GM12872 (cell line): ENCODE measurements around the gene SERPINH1.
A peak's percentile ranks its signal among the peaks of the same experiment; 100 is the strongest.

Source experiments
- TF ChIP-seq, protein P1 (sequence below): IDR thresholded peaks from 3 replicates; pipeline ENCODE4 v1.5.1; 2011; ENCODE audit warnings: low read depth, mild to moderate bottlenecking, low read length, moderate library complexity; ENCODE audit not compliant: insufficient read depth

SERPINH1 gene

DNA sequence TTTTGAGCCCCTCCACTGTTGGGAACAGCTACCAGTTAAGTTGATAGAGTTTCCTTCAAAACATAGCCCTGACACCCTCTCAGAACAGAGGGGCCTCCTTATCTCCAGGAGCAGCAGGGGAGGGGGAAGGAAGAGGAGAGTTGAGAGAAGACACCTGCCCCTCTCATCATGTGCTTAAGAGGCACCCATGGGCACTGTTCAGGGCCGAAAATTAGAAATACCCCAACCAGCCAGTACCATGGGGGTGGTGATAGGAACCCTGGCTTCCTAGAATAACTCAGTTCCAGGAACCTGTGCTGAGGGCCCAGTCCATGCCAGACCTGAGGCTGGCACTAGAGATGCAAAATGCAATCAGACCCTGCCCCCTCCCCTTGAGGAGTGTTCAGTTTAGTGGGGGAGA, 27.0 kb upstream of the SERPINH1 start:
- TF ChIP-seq, protein P1, sequence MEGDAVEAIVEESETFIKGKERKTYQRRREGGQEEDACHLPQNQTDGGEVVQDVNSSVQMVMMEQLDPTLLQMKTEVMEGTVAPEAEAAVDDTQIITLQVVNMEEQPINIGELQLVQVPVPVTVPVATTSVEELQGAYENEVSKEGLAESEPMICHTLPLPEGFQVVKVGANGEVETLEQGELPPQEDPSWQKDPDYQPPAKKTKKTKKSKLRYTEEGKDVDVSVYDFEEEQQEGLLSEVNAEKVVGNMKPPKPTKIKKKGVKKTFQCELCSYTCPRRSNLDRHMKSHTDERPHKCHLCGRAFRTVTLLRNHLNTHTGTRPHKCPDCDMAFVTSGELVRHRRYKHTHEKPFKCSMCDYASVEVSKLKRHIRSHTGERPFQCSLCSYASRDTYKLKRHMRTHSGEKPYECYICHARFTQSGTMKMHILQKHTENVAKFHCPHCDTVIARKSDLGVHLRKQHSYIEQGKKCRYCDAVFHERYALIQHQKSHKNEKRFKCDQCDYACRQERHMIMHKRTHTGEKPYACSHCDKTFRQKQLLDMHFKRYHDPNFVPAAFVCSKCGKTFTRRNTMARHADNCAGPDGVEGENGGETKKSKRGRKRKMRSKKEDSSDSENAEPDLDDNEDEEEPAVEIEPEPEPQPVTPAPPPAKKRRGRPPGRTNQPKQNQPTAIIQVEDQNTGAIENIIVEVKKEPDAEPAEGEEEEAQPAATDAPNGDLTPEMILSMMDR: no peak

DNA sequence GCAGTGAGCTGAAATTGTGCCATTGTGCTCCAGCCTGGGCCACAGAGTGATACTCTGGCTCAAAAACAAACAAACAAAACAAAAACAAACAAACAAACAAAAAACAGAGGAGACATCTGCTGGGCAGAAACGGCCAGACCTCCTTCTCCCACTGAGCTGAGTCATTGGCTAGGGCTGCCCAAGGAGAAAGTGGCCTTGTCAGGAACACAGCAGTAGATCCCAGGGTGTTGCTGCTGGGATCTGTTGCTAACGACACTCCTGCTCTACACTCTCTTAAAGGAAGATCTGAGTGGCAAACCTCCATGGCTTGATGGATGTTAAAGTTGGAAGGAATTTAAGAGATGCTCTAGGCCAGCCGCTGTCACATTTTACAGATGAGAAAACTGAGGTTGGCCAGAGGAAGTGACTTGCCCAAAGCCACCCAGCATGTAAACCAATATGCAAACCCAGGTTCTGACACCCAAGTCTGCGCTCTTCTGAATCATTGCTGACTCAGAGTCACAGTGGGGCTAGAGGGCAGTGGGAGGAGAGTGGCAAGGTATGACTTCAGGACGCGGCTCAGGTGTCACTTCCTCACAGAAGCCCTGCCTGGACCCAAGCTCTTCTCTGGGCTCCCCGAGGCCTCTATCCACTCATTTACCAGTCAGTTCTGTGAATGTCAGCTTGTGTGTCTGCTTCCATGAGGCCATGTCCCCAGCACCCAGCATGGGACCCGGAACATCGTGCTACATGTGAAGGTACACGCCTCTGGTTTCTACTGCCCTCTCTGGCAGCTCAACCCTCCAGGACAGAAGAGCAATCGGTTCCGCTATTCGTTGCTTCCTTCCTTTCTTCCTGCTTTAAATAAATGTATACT, 25.0 kb upstream of the SERPINH1 start:
- TF ChIP-seq, protein P1: peak; percentile 25; the same call in 1 of the 3 replicates

DNA sequence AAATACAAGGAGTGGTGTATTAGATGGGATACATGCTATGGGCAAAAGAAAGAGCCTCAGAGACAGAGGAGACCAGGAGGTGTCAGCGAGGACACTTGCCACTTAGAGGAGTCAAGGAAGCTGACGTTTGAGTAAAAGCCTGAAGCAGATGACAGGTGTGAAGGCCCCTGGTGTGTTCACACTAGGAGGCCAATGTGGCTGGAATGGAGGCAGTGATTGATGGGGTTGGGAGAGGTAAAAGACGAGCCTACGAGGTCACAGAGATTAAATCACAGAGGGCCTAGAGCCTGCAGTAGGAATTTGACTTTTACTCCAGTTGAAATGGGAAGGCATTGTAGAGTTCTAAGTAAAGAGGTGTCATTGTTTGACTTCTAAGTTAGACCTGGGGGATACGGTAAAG, 24.3 kb upstream of the SERPINH1 start:
- TF ChIP-seq, protein P1: no peak

DNA sequence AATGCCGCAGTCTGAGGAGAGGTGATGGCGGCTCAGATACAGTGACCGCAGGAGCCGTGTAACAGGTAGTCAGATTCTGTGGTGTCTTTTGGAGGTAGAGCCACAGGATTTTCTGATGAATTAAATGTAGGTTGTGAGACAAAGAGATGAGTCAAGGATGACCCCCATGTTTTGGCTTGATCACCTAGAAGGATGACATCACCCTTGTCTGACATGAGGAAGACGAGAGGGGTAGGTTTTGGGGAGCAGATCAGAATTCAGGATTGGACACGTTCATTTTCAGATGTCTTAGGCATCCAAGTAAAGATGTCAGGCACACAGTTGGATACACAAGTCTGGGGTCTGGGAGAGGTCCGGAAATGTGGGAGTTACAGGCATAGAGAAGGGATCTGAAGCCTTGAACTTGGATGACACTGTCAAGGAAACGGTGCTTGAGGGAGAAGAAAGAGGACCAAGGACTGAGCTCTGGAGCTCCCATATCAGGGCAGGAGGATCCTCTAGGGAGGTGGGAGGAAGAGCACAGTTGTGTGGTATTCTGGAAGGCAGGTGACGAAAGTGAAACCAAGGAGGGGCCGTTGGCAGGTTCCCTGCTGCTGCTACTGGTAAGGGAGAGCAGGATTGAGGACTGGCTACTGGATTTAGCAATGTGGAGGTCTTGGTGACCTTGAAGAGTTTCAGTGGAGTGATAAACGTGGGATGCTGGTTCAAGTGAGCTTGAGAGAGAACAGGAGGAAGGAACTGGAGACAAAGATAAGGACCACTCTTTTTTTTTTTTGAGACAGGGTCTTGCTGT, 23.7 kb upstream of the SERPINH1 start:
- TF ChIP-seq, protein P1: no peak

DNA sequence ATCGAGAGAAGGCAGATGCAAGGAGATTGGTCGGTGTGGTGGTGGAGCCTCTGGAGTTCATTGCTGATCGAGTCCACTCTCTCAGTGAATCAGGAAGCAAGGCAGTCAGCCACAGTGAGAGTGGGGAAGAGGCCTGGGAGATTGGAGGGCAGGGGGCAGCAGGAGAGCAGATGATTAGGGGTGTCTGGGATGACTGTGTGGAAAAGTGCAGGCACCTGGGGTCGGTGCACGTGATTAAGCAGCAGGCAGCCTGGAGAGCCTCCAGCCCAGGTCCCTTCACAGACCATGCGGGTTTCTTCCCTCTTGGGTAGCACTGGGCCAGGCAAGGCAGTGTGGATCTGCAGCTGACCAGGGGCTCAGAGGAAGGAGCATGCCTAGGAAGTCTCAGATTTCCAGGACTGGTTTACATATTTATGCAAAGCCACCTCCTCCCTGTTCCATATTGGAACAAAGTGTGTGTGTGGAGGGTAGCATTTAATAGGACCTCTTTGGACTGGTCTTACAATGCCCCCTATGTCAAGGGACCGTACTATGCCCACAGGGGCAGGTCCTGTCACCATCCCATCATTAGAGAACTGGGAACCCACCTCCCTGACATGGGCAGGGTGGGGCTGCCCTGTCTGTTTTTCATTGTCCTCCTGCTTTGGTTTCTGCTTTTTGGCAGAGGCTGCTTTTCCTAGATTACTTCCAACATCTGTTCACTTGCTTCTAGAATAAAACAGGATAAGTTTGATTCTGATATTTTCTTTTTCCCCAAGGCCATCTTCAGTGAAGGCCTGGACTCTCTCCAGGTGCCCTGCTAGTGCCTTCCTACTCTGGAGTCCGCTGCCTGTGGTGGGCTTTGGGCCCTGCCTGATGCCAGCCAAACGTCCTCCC, 22.4 kb upstream of the SERPINH1 start:
- TF ChIP-seq, protein P1: no peak

GRCh38 chr11:75541193-75542087, 20.6 kb upstream of the SERPINH1 start:
- TF ChIP-seq, protein P1: no peak
